ENCODE data around the gene RNF212. TPM values are rescaled to one million over a fixed set of nuclear protein-coding genes. Genes with fewer than 3 reads are reported as not detected.

Gene RNF212
- total and polyA plus RNA-seq, 2 experiments from 2014 or later, result 2.5 to 6.0 TPM

- DNase-seq, result no peak
- Histone ChIP-seq H3K4me3 (no peak overlapping the region), H4K20me1 (ENCODE audit: insufficient read depth) (no peaks in the 10 kb centered on the region), H3K27ac (no peak overlapping the region), H3K27me3 (replicated peaks; ENCODE audit: insufficient read depth) (peaks cover 30% of the 10 kb centered on the region), H3K36me3 (ENCODE audit: low read depth) (no peaks in the 10 kb centered on the region), H3K4me2 (ENCODE audit: unreplicated experiment) (no peak overlapping the region), H2AFZ (no peak overlapping the region), H3K79me2 (ENCODE audit: insufficient read depth) (no peaks in the 10 kb centered on the region), H3F3A (ENCODE audit: insufficient read depth) (no peaks in the 10 kb centered on the region), H3K9ac (no peak overlapping the region), H3K9me2 (ENCODE audit: insufficient read depth) (no peaks in the 10 kb centered on the region), H3K9me3 (ENCODE audit: low read depth) (no peaks in the 10 kb centered on the region), H3K4me1 (ENCODE audit: insufficient read depth) (no peaks in the 10 kb centered on the region)
- WGBS, 2 experiments (ENCODE audit: low coverage in 1 of 2, low lambda C conversion rate in 2 of 2, missing lambda C conversion rate in 2 of 2), result 66 to 69% methylated on average over 14 of the region's 14 CpGs
- in situ Hi-C loops (cut with MboI), result no loop called here
- TF ChIP-seq EZH2 (IDR thresholded peaks at IDR 0.05; ENCODE audit: insufficient read depth, poor library complexity, severe bottlenecking) (no peak), EZH2phosphoT487 (IDR thresholded peaks at IDR 0.05; ENCODE audit: insufficient read depth, low read depth) (no peak)
These were observed 52.2 kb downstream of the RNF212 start for GRCh38 chr4:1061056-1061700.

DNA sequence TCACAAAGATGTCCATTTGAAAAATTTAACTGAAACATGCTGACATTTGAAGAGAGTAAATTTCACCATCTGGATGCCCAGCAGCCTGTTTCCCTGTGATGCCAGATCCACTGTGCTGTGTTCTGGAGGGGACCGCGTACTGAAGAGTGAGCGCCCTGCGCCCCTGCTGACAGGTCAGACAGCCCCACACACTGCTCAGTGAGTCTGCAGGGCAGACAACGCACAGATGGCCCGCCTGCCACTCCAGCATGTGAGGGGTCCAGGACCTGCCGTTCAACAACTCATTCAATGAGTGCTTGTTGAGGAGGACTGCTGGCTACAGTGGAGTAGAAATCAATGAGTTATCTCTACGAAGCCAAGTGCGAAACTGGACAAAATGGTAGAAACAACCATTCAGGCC is 52.7 kb downstream of the RNF212 start:
- Histone ChIP-seq H3K9me3 (ENCODE audit: low read depth) (no peaks in the 10 kb centered on the region), H3F3A (ENCODE audit: insufficient read depth) (no peaks in the 10 kb centered on the region), H3K36me3 (ENCODE audit: low read depth) (no peaks in the 10 kb centered on the region), H3K79me2 (ENCODE audit: insufficient read depth) (no peaks in the 10 kb centered on the region), H3K9me2 (ENCODE audit: insufficient read depth) (no peaks in the 10 kb centered on the region), H3K27me3 (replicated peaks; ENCODE audit: insufficient read depth) (peaks cover 26% of the 10 kb centered on the region), H3K4me1 (ENCODE audit: insufficient read depth) (no peaks in the 10 kb centered on the region), H3K4me2 (ENCODE audit: unreplicated experiment) (no peak overlapping the region), H3K9ac (no peak overlapping the region), H4K20me1 (ENCODE audit: insufficient read depth) (no peaks in the 10 kb centered on the region), H3K27ac (no peak overlapping the region), H2AFZ (no peak overlapping the region), H3K4me3 (no peak overlapping the region)
- in situ Hi-C loops (cut with MboI), result no loop called here
- TF ChIP-seq EZH2phosphoT487 (IDR thresholded peaks at IDR 0.05; ENCODE audit: insufficient read depth, low read depth), result no peak
- TF ChIP-seq EZH2 (IDR thresholded peaks at IDR 0.05; ENCODE audit: insufficient read depth, poor library complexity, severe bottlenecking), result no peak
- no peak for DNase-seq
- WGBS, 2 experiments (ENCODE audit: low coverage in 1 of 2, low lambda C conversion rate in 2 of 2, missing lambda C conversion rate in 2 of 2), result 97 to 99% methylated on average over 9 of the region's 9 CpGs

GRCh38 chr4:1060121-1060520 is 53.2 kb downstream of the RNF212 start:
- Histone ChIP-seq H4K20me1 (ENCODE audit: insufficient read depth) (no peaks in the 10 kb centered on the region), H3K27me3 (replicated peaks; ENCODE audit: insufficient read depth) (peaks cover 22% of the 10 kb centered on the region), H3F3A (ENCODE audit: insufficient read depth) (no peaks in the 10 kb centered on the region), H2AFZ (no peak overlapping the region), H3K9me3 (ENCODE audit: low read depth) (no peaks in the 10 kb centered on the region), H3K79me2 (ENCODE audit: insufficient read depth) (no peaks in the 10 kb centered on the region), H3K4me1 (ENCODE audit: insufficient read depth) (no peaks in the 10 kb centered on the region), H3K36me3 (ENCODE audit: low read depth) (no peaks in the 10 kb centered on the region), H3K4me3 (no peak overlapping the region), H3K4me2 (ENCODE audit: unreplicated experiment) (no peak overlapping the region), H3K9ac (no peak overlapping the region), H3K27ac (no peak overlapping the region), H3K9me2 (ENCODE audit: insufficient read depth) (no peaks in the 10 kb centered on the region)
- DNase-seq, result no peak
- in situ Hi-C loops (cut with MboI), result no loop called here
- TF ChIP-seq EZH2 (IDR thresholded peaks at IDR 0.05; ENCODE audit: insufficient read depth, poor library complexity, severe bottlenecking), result no peak
- TF ChIP-seq EZH2phosphoT487 (IDR thresholded peaks at IDR 0.05; ENCODE audit: insufficient read depth, low read depth), result no peak
- WGBS, 2 experiments (ENCODE audit: low coverage in 1 of 2, low lambda C conversion rate in 2 of 2, missing lambda C conversion rate in 2 of 2), result 49 to 51% methylated on average over 10 of the region's 10 CpGs

- H3K4me2 ChIP-seq (ENCODE audit: unreplicated experiment), result no peak overlapping the region
- in situ Hi-C loops (cut with MboI), result no loop called here
- H2AFZ ChIP-seq, result no peak overlapping the region
- no peaks in the 10 kb centered on the region for H3K9me2 ChIP-seq (ENCODE audit: insufficient read depth)
- H3K79me2 ChIP-seq (ENCODE audit: insufficient read depth), result no peaks in the 10 kb centered on the region
- DNase-seq, result no peak
- no peak overlapping the region for H3K9ac ChIP-seq
- no peak overlapping the region for H3K4me3 ChIP-seq
- no peaks in the 10 kb centered on the region for H4K20me1 ChIP-seq (ENCODE audit: insufficient read depth)
- no peaks in the 10 kb centered on the region for H3K36me3 ChIP-seq (ENCODE audit: low read depth)
- WGBS, 2 experiments (ENCODE audit: low coverage in 1 of 2, low lambda C conversion rate in 2 of 2, missing lambda C conversion rate in 2 of 2), result 57 to 61% methylated on average over 16 of the region's 16 CpGs
- peaks cover 17% of the 10 kb centered on the region for H3K27me3 ChIP-seq (replicated peaks; ENCODE audit: insufficient read depth)
- no peaks in the 10 kb centered on the region for H3F3A ChIP-seq (ENCODE audit: insufficient read depth)
- no peaks in the 10 kb centered on the region for H3K9me3 ChIP-seq (ENCODE audit: low read depth)
- H3K27ac ChIP-seq, result no peak overlapping the region
- TF ChIP-seq EZH2phosphoT487 (IDR thresholded peaks at IDR 0.05; ENCODE audit: insufficient read depth, low read depth), result no peak
- TF ChIP-seq EZH2 (IDR thresholded peaks at IDR 0.05; ENCODE audit: insufficient read depth, poor library complexity, severe bottlenecking), result no peak
- no peaks in the 10 kb centered on the region for H3K4me1 ChIP-seq (ENCODE audit: insufficient read depth)
These were observed 54.2 kb downstream of the RNF212 start for GRCh38 chr4:1058997-1059665.

Measured in GM23248 (cell line).